Memory B cell (primary cell): Measurements from ENCODE around the gene RFTN2.
"Not testable (repeated sequence)": the region's sequence is repeated elsewhere in the genome, so short reads cannot be mapped to it uniquely, and the experiment has no call there.

Experiments
- ATAC-seq: fragments of 150-1000 bp; cut with Tn5 transposase; 2 replicates; pipeline ENCODE4 v1.10.0; 2021; ENCODE audit warnings: low read depth, mild to moderate bottlenecking, moderate library complexity
- DNase-seq, 2 donors: peaks; one replicate each; pipeline ENCODE4 v3.0.0; 2022; ENCODE audit warnings: low spot score in 2 of 2
- H3K27ac Mint-ChIP-seq: one replicate; pipeline ENCODE4 v1.8.0; 2022; ENCODE audit warnings: mild to moderate bottlenecking, moderate library complexity, mixed read lengths
- H3K27me3 Mint-ChIP-seq: one replicate; pipeline ENCODE4 v1.8.0; 2022; ENCODE audit warnings: mixed read lengths
- H3K36me3 Mint-ChIP-seq: one replicate; pipeline ENCODE4 v1.8.0; 2022; ENCODE audit warnings: mild to moderate bottlenecking, mixed read lengths
- H3K4me1 Mint-ChIP-seq: one replicate; pipeline ENCODE4 v1.8.0; 2022; ENCODE audit warnings: mixed read lengths
- H3K4me3 Mint-ChIP-seq: one replicate; pipeline ENCODE4 v1.8.0; 2022; ENCODE audit warnings: mild to moderate bottlenecking, moderate library complexity, mixed read lengths
- H3K9me3 Mint-ChIP-seq: one replicate; pipeline ENCODE4 v1.8.0; 2022; ENCODE audit warnings: mixed read lengths

RFTN2 gene

DNA sequence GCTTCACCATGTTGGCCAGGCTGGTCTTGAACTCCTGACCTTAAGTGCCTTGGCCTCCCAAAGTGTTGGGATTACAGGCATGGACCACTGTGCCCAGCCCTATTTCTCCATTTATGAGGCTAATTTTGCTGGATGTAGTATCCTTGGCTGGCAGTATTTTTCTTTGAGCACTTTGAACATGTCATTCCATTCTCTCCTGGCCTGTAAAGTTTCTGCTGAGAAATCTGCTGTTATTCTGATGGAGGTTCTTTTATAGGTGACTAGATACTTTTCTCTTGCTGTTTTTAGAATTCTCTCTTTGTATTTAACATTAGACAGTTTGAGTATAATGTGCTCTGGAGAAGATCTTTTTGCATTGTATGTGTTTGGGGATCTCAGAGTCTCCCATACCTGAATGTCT, 9.1 kb downstream of the RFTN2 start:
- peaks cover 19% of the 10 kb centered on the region for H3K27me3 Mint-ChIP-seq
- peaks cover 10% of the 10 kb centered on the region for H3K36me3 Mint-ChIP-seq
- H3K27ac Mint-ChIP-seq, result no peak overlapping the region
- peaks cover 4% of the 10 kb centered on the region for H3K4me1 Mint-ChIP-seq
- H3K9me3 Mint-ChIP-seq, result peaks cover 14% of the 10 kb centered on the region
- no peak for DNase-seq
- ATAC-seq, result no peak
- no peak overlapping the region for H3K4me3 Mint-ChIP-seq

DNA sequence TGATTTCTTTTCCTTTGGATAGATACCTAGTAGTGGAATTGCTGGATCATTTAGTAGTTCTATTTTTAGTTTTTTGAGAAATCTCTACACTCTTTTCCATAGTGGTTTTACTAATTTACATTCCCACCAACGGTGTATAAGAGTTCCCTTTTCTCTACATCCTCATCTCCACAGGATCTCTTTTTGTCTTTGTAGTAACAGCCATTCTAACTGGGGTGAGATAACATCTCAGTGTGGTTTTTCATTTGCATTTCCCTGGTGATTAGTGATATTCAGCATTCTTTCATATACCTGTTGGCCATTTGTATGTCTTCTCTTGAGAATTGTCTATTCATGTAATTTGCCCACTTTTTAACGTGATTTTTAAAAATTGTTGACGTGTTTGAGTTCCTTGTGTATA, 13.8 kb downstream of the RFTN2 start:
- no peak for DNase-seq
- Mint-ChIP-seq H3K27ac (no peak overlapping the region), H3K9me3 (peaks cover 7% of the 10 kb centered on the region), H3K36me3 (peaks cover 6% of the 10 kb centered on the region), H3K27me3 (peaks cover 5% of the 10 kb centered on the region), H3K4me1 (peaks cover 4% of the 10 kb centered on the region), H3K4me3 (no peak overlapping the region)
- ATAC-seq, result no peak

DNA sequence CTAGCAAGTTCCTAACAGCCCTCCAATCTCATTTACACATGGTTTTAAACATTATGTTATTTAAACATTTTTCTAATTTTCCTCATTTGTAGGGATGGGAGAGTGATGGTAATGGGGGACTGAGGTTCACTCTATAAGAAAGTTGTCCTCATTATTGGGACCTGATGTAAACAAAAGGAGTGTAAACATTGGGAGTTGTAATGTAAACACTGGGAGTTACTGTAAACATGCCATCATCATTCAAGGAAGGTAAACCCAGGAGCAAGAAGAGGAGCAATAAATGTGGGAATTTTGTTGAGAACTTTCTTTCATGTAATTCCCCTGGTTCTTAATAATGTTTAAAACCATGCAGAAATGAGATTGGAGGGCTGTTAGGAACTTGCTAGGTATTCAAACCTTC, 17.8 kb downstream of the RFTN2 start:
- ATAC-seq (no peak), DNase-seq (no peak)
- Mint-ChIP-seq H3K27ac (no peak overlapping the region), H3K27me3 (peaks cover 2% of the 10 kb centered on the region), H3K4me1 (peaks cover 2% of the 10 kb centered on the region), H3K9me3 (peaks cover 2% of the 10 kb centered on the region), H3K4me3 (no peak overlapping the region), H3K36me3 (no peaks in the 10 kb centered on the region)

DNA sequence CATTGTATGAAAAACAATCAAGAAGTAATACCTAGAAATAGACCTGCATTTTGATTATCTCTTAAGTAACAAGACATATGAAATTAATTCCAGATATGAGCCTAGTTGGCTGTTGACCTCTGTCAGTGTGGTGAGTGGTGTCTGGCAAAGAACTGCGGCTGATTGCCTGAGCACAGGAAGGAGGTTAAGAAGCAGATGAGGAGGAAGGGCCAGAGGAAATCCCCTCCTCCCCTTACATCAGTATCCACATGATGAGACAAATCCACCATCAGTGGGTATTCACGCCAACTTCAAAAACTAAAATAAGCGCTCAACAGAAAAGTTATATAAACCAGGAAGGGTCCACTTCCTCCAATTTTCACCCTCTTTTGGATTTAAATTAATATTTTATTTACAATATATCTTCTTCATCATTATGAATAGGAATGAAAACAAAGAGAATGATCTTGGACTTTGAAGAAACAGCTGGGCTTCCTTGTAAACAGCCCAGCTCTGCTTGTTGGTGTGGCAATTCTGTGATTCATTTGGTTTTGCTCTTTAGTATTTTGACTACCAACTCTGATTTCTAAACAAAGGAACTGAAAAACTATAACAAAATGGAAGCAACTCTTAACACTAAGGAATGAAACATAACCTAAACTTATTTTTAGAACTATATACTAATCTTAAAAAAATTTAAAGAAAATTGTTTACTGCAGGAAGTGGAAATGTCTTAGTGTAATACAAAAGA, 27.3 kb downstream of the RFTN2 start:
- H3K36me3 Mint-ChIP-seq, result no peaks in the 10 kb centered on the region
- no peak for ATAC-seq
- no peaks in the 10 kb centered on the region for H3K9me3 Mint-ChIP-seq
- peaks cover 5% of the 10 kb centered on the region for H3K27me3 Mint-ChIP-seq
- no peaks in the 10 kb centered on the region for H3K4me1 Mint-ChIP-seq
- DNase-seq, result no peak
- no peak overlapping the region for H3K4me3 Mint-ChIP-seq
- no peak overlapping the region for H3K27ac Mint-ChIP-seq

DNA sequence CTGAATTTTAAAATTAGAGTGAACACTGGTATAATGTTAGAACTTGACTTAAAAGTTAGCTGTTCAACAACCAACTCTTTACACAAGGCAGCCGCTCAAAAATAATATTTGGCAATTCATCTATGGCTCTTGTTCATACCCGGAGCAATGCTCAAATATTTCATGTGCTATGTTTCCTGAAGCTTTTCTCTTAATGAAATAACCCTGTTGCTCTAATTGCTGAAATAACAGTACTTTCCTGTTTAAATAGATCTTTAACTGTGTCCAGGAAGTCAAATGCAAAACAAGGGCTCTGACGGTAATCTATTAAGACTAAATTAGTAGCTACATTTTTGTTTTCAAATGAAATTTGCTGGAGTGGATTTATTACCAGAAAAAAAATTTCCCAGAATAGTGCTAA, 33.7 kb downstream of the RFTN2 start:
- Mint-ChIP-seq H3K27me3 (peaks cover 11% of the 10 kb centered on the region), H3K4me3 (no peak overlapping the region), H3K9me3 (no peaks in the 10 kb centered on the region), H3K4me1 (no peaks in the 10 kb centered on the region), H3K36me3 (no peaks in the 10 kb centered on the region), H3K27ac (no peak overlapping the region)
- DNase-seq, result no peak
- no peak for ATAC-seq

DNA sequence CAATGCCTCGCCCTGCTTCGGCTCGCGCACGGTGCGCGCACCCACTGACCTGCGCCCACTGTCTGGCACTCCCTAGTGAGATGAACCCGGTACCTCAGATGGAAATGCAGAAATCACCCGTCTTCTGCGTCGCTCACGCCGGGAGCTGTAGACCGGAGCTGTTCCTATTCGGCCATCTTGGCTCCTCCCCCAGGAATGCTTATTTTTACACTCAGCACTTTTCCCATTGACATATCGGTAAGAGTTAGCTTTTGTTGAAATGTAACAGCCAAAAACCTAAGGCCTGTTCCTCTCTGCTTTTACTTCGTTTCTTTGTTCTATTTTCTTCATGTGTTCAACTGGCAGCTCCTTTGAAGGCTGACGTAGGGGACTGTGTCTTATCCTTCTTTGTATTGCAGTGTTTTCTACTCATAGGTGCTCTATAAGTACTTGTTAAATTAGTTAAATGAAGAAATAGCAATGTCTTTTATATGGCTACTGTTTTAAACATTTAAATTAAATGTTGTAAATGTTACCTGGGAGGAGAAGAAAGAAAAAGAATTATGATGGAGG, 34.7 kb downstream of the RFTN2 start:
- H3K4me3 Mint-ChIP-seq, result peak overlapping the region; percentile 4
- not testable (repeated sequence) for DNase-seq, H3K36me3 Mint-ChIP-seq, H3K27ac Mint-ChIP-seq, H3K4me1 Mint-ChIP-seq, H3K27me3 Mint-ChIP-seq, ATAC-seq, H3K9me3 Mint-ChIP-seq

DNA sequence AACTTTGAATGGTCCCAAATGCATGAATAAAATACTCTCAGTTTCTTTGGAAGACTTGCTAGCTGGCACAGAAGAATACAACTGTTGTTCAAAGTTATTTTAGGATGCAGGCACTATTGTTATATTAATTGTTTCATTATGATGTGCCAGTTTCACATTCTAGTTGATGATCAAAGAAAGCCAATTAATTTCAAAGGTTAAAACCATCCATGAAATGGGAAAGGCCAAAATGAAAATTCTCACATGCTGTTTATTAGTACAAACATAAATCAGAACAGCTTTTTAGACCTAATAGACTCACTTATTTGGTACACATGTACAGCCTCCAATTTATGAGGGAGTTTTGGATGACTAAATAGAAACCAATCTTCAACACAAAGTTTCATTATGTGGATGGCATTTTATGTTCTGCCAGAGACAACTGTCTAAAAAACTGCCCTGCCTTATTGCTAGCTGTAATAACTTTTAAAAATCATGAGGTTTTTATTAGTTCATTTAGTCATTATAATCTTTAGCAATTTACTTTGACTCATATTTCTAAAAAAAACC, 42.2 kb downstream of the RFTN2 start:
- H3K27me3 Mint-ChIP-seq, result peaks cover 1% of the 10 kb centered on the region
- H3K36me3 Mint-ChIP-seq, result no peaks in the 10 kb centered on the region
- H3K9me3 Mint-ChIP-seq, result peaks cover 2% of the 10 kb centered on the region
- DNase-seq, result no peak
- no peak overlapping the region for H3K27ac Mint-ChIP-seq
- H3K4me3 Mint-ChIP-seq, result no peak overlapping the region
- no peak for ATAC-seq
- H3K4me1 Mint-ChIP-seq, result no peaks in the 10 kb centered on the region

DNA sequence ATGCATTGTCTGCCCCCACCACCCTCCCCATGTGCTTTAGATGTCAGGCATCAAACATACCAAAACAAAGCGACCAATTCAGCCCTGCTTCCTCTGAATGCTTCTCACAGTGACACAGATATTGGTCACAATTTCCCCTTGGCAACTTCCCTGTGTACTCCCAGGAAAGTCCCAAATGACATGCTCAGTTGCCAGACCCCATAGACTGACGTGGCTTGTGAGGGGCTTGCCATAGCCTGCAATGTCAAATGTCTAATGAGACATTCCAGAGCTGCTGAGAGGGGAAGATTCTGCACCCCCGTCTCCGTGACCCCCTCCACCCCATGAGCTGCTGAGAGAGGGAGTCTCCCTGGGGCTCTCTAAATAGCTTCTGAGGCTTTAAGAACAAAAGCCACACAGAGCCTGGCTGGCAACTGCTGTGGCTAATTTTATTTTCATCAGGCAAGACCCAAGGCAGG, 47.3 kb downstream of the RFTN2 start:
- Mint-ChIP-seq H3K36me3 (no peaks in the 10 kb centered on the region), H3K27ac (no peak overlapping the region), H3K4me3 (no peak overlapping the region), H3K9me3 (no peaks in the 10 kb centered on the region), H3K27me3 (peaks cover 3% of the 10 kb centered on the region), H3K4me1 (no peaks in the 10 kb centered on the region)
- DNase-seq, result no peak
- ATAC-seq, result no peak

DNA sequence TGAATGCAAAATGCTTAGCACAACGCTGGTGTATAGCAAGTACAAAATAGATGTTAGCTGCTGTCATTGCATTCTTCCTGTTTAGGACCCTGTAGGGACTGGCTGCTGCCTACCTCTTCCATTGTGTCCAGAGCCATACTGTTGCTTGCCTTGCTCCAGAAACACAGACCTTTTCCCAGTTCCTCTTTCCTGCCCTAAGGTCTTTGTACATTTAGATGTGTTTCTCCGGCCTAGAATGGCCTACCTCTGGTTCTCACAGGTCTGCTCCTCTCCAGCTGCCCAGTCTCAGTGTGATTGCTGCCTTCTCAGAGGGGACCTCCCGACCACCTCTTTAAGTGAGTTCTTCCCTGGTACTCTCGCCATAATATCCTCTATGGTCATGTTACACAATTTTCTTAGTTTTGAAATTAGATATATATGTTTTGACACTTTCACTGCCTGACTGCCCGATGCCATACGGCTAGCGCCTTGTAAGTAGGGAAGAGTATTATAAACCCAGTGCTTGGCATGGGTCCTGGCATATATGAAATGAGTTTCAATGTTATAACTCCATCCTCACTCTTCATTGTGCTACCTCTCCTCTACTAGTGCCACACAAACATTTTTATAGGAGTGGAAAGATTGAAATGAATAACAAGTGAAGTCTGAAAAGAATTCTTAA, 48.3 kb downstream of the RFTN2 start:
- Mint-ChIP-seq H3K36me3 (no peaks in the 10 kb centered on the region), H3K27me3 (peaks cover 3% of the 10 kb centered on the region), H3K4me1 (no peaks in the 10 kb centered on the region), H3K4me3 (no peak overlapping the region), H3K27ac (no peak overlapping the region), H3K9me3 (no peaks in the 10 kb centered on the region)
- DNase-seq, result no peak
- no peak for ATAC-seq

DNA sequence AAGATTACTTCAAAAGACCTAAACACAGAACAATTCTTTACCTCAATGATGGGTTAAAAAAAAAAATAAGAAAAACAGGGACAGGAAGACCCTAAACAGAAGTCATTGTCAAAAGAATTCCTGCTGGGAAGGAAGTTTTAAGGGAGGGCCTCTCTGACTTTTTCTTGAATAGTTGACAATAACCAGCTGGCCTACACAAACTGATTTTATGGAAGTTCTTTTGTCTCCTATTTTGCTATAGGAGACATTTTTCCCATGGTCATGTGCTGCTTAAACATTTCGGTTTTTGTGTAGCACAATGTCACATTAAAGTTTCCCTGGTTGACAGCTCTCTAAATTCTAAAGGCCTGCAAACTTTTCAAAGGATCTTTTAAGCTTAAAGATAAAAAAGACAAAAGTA, 55.3 kb downstream of the RFTN2 start:
- Mint-ChIP-seq H3K27ac (no peak overlapping the region), H3K9me3 (no peaks in the 10 kb centered on the region), H3K36me3 (no peaks in the 10 kb centered on the region), H3K4me1 (peaks cover under 1% of the 10 kb centered on the region), H3K27me3 (no peaks in the 10 kb centered on the region), H3K4me3 (no peak overlapping the region)
- no peak for DNase-seq
- ATAC-seq, result no peak

DNA sequence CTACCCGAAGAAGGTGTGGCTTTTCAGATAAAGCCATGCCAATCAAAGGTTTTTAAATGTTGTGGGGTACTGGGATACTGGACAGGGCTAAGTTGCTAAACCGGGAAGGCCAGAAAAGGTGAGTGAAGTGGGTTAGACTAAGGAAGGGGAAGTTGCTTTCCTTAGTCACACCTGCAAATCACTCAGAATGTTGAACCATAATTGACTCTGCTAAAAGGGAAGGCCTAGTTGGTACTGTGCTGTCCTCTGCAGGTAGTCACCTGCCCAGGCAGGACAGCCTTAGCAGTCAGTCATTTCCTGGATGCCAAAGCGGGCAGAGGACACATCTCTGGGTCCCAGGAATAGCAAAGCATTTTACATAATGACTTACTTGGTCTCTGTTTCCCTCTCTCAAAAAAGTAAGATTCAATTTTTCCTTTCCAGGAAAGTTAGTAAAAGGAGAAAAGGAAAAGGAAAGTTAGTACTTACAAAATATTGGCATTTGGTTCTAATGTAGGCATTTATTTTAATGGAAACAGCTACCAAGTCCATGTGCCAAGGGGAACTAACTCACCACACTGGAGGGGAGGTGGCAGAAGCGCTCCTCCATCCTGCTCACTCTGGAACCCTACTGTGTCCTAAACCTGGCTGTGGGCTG, 60.3 kb downstream of the RFTN2 start:
- Mint-ChIP-seq H3K36me3 (no peaks in the 10 kb centered on the region), H3K27ac (peak overlapping the region; percentile 5), H3K4me3 (no peak overlapping the region), H3K27me3 (peaks cover 5% of the 10 kb centered on the region), H3K9me3 (peaks cover under 1% of the 10 kb centered on the region), H3K4me1 (peaks cover 6% of the 10 kb centered on the region)
- no peak for DNase-seq
- peak; percentile 44 for ATAC-seq

DNA sequence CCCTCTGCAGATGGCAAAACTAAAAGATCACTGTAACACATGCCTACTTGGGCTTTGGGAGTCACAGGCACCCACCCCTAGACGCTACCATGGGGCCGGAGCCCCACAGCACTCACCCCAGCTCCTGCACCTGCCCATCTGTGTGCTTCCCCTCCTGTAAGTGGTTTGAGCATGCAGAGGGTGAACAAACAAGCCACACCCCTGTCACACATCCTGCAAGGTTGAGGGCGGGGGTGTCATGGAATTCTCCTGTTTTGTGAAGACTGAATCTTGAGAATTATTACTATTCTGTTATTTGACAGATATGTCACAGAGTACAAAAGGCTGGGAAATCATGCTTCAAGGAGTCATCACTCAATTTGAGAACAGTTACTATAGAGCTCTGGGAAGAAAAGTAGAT, 60.9 kb downstream of the RFTN2 start:
- peaks cover 2% of the 10 kb centered on the region for H3K9me3 Mint-ChIP-seq
- no peaks in the 10 kb centered on the region for H3K36me3 Mint-ChIP-seq
- no peak overlapping the region for H3K4me3 Mint-ChIP-seq
- ATAC-seq (no peak), DNase-seq (no peak)
- H3K27me3 Mint-ChIP-seq, result peaks cover 5% of the 10 kb centered on the region
- H3K27ac Mint-ChIP-seq, result no peak overlapping the region
- H3K4me1 Mint-ChIP-seq, result peaks cover 6% of the 10 kb centered on the region

DNA sequence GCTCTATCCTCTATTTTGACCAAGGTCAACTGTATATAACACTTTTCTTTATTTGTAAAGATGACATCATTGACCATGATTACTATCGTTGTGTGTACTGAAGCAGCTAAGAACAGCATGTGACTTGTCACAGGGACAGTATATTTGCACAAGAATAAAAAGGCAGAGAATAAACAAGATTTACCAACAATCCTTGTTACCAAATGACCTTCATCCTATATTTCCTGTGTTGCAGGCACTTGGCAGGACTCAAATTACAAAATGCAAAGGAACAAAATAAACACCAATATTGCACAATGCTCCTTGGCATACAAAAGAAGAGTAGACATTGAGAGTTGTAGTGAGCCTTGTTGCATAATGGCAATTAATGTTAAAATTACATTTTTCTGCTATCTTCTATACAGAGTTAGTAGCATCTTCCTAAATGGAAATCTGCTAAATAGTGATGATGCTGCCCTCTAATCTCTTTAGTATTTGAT, 61.8 kb downstream of the RFTN2 start:
- Mint-ChIP-seq H3K4me3 (no peak overlapping the region), H3K9me3 (peaks cover 2% of the 10 kb centered on the region), H3K27me3 (peaks cover 5% of the 10 kb centered on the region), H3K4me1 (peaks cover 6% of the 10 kb centered on the region), H3K36me3 (no peaks in the 10 kb centered on the region), H3K27ac (no peak overlapping the region)
- ATAC-seq (no peak), DNase-seq (no peak)

DNA sequence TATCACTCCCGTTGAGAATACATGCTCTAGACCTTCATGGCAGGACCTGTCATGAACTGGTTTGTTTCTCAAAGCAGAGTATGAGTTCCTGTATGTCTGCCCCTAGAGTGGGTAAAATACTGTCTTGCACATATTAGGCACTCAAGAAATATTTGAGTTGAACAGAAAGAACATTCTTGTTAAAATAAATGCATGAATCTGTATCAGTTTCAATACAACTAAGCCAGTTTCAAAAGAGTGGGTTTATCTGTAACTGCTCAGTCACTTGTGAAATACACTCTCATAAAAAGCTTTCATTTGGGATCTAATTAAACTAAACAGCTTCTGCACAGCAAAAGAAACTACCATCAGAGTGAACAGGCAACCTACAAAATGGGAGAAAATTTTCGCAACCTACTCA, 69.2 kb downstream of the RFTN2 start:
- ATAC-seq, result no peak
- H3K27ac Mint-ChIP-seq, result no peak overlapping the region
- no peaks in the 10 kb centered on the region for H3K4me1 Mint-ChIP-seq
- no peak for DNase-seq
- H3K9me3 Mint-ChIP-seq, result peaks cover 2% of the 10 kb centered on the region
- no peaks in the 10 kb centered on the region for H3K36me3 Mint-ChIP-seq
- no peak overlapping the region for H3K4me3 Mint-ChIP-seq
- peaks cover 2% of the 10 kb centered on the region for H3K27me3 Mint-ChIP-seq
